ENCODE measurements around the gene RNF11.

DNA sequence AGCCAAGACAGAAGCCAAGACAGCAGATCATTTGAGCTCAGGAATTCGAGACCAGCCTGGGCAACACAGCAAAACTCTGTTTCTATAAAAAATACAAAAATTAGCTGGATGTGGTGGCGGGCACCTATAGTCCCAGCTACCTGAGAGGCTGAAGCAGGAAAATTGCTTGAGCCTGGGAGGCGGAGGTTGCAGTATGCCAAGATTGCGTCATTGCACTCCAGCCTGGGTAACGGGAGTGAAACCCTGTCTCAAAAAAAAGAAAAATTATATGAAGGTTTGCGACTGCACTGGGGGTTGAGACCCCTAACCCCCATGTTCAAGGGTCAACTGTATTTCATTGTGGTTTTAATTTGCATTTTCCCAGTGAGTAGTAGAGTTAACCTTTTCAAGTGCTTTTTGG, 16.3 kb downstream of the RNF11 start:
- TF ChIP-seq POLR2A (IDR thresholded peaks at IDR 0.05; ENCODE audit: low read depth, low read length) (no peak), POLR2AphosphoS5 (IDR thresholded peaks at IDR 0.05; ENCODE audit: low read depth, low read length) (no peak), TAF1 (IDR thresholded peaks at IDR 0.05; ENCODE audit: borderline replicate concordance, low read depth, low read length) (no peak)
